Head of caudate nucleus (tissue), 42 donors: ENCODE data around the gene HBG1.
"Not testable (repeated sequence)": the region's sequence is repeated elsewhere in the genome, so short reads cannot be mapped to it uniquely, and the experiment has no call there.

Experiments used
- DNase-seq, 42 donors: peaks; one replicate each; pipeline versions ENCODE4 v3.0.0 to v3.0.0-alpha.2; 2020 to 2021; ENCODE audit warnings: mixed read lengths in 7 of 42
- intact Hi-C: fragments of 100-400 bp; cut with DNase I; formaldehyde crosslinking; loops from one replicate; pipeline ENCODE4 v1.15.0; 2022

HBG1 gene

GRCh38 chr11:5280582-5281102 is 31.0 kb upstream of the HBG1 start:
- intact Hi-C loops, result no loop called here
- DNase-seq, result peak in 18 of 42 donors; percentile 5 to 63 (median 15)

- intact Hi-C loops, result no loop called here
- no peak for DNase-seq
These were observed 29.9 kb upstream of the HBG1 start for GRCh38 chr11:5279471-5280090.

- intact Hi-C loops, result no loop called here
- DNase-seq, result no peak
These were observed 28.2 kb upstream of the HBG1 start for GRCh38 chr11:5277807-5278382.

- intact Hi-C loops, result no loop called here
These were observed 27.0 kb upstream of the HBG1 start for GRCh38 chr11:5276697-5277096.

GRCh38 chr11:5275369-5276110 is 25.9 kb upstream of the HBG1 start:
- intact Hi-C loops, result no loop called here
- no peak for DNase-seq

More at GRCh38 chr11:5276697-5277096, 27.0 kb upstream of the HBG1 start:
- DNase-seq, result no peak

GRCh38 chr11:5274395-5274794 is 24.7 kb upstream of the HBG1 start:
- no peak for DNase-seq
- intact Hi-C loops, result no loop called here

GRCh38 chr11:5272395-5273017 is 22.8 kb upstream of the HBG1 start:
- no peak for DNase-seq
- intact Hi-C loops, result no loop called here

- no peak for DNase-seq
- intact Hi-C loops, result no loop called here
These were observed 20.1 kb upstream of the HBG1 start, which contains the start of gene HBE1 for GRCh38 chr11:5269715-5270147. Gene HBE1, minus strand, starts transcription at chr11:5269945. Its CDS starts 55 bp downstream, at chr11:5269890.

- DNase-seq, result no peak
- intact Hi-C loops, result no loop called here
These were observed 17.4 kb upstream of the HBG1 start for GRCh38 chr11:5267033-5267563.

GRCh38 chr11:5266609-5267008 is 17.0 kb upstream of the HBG1 start:
- DNase-seq, result no peak
- intact Hi-C loops, result no loop called here

GRCh38 chr11:5265832-5266231 is 16.2 kb upstream of the HBG1 start:
- DNase-seq, result no peak
- intact Hi-C loops, result no loop called here

- intact Hi-C loops, result no loop called here
- no peak for DNase-seq
These were observed 9.0 kb upstream of the HBG1 start for GRCh38 chr11:5258543-5259262.

GRCh38 chr11:5257296-5257695 is 7.6 kb upstream of the HBG1 start:
- no peak for DNase-seq
- intact Hi-C loops, result no loop called here

GRCh38 chr11:5254646-5255413 is 5.2 kb upstream of the HBG1 start, which contains the start of gene HBG2:
Gene HBG2, minus strand, starts transcription at chr11:5254781. Its CDS starts 53 bp downstream, at chr11:5254728.
- intact Hi-C loops, DNase-seq: not testable (repeated sequence)

GRCh38 chr11:5254023-5254422 is 4.4 kb upstream of the HBG1 start:
- DNase-seq, intact Hi-C loops: not testable (repeated sequence)

GRCh38 chr11:5253440-5253839 is 3.8 kb upstream of the HBG1 start:
- DNase-seq, intact Hi-C loops: not testable (repeated sequence)

GRCh38 chr11:5252919-5253265 is 3.2 kb upstream of the HBG1 start:
- no peak for DNase-seq
- intact Hi-C loops, result no loop called here
